HEK293 (cell line): ENCODE measurements around the gene MYO9B.

Source experiments
- CTCF ChIA-PET: fragments of 350-600 bp; formaldehyde crosslinking; extraction: SDS; loops from one replicate; lab custom pipeline; 2021; ENCODE audit warnings: antibody characterized with exemption; lab: Yijun Ruan, JAX
- POLR2A ChIA-PET: fragments of 300-600 bp; formaldehyde crosslinking; extraction: SDS; loops from one replicate; lab custom pipeline; 2020; ENCODE audit warnings: antibody characterized with exemption, inconsistent platforms; lab: Yijun Ruan, JAX
- H3K27ac ChIP-seq: fragments of 200-500 bp; sonication (Bioruptor generic); 2 replicates; pipeline ENCODE4 v1.5.1; 2014; ENCODE audit warnings: low read depth, low read length, control low read depth, inconsistent platforms; ENCODE audit errors: extremely low read depth
- H3K36me3 ChIP-seq, 2 experiments: fragments of 200-500 bp in 1 of 2; sonication (Bioruptor generic) in 1 of 2; 1 replicate in 1 of 2; 2 replicates in 1 of 2; pipeline ENCODE4 v1.5.1; 2014 to 2017; ENCODE audit warnings: inconsistent platforms in 2 of 2, low read length in 2 of 2; ENCODE audit not compliant: control insufficient read depth in 2 of 2, insufficient read depth in 1 of 2
- H3K4me1 ChIP-seq: fragments of 200-500 bp; sonication (Bioruptor generic); 2 replicates; pipeline ENCODE4 v1.5.1; 2014; ENCODE audit warnings: mild to moderate bottlenecking, low read length, inconsistent platforms; ENCODE audit not compliant: control insufficient read depth, insufficient read depth
- H3K4me3 ChIP-seq: 2 replicates; pipeline ENCODE4 v1.5.1; 2011; ENCODE audit warnings: low read depth, mild to moderate bottlenecking, control low read depth, low read length, moderate library complexity
- H3K9me3 ChIP-seq: fragments of 200-500 bp; sonication (Bioruptor generic); 2 replicates; pipeline ENCODE4 v1.5.1; 2014; ENCODE audit warnings: low read depth, low read length, inconsistent platforms; ENCODE audit not compliant: control insufficient read depth, insufficient read depth
- EGR2 ChIP-seq: fragments of 450-650 bp; formaldehyde crosslinking; IDR thresholded peaks from 2 replicates; pipeline ENCODE4 v1.5.1; 2016; ENCODE audit warnings: low read depth, missing biosample characterization, missing genetic modification characterization
- GLIS2 ChIP-seq: fragments of 450-650 bp; formaldehyde crosslinking; IDR thresholded peaks from 2 replicates; pipeline ENCODE4 v1.5.1; 2016; ENCODE audit warnings: missing biosample characterization, missing genetic modification characterization
- HOXD13 ChIP-seq: sonication (generic); formaldehyde crosslinking; IDR thresholded peaks from 2 replicates; pipeline ENCODE4 v1.8.0; 2022; ENCODE audit warnings: missing genetic modification reagents, borderline replicate concordance
- KLF1 ChIP-seq: fragments of 450-650 bp; formaldehyde crosslinking; IDR thresholded peaks from 2 replicates; pipeline ENCODE4 v1.5.1; 2016; ENCODE audit warnings: missing biosample characterization, missing genetic modification characterization
- KLF8 ChIP-seq: fragments of 450-650 bp; formaldehyde crosslinking; IDR thresholded peaks from 2 replicates; pipeline ENCODE4 v1.5.1; 2016; ENCODE audit warnings: missing biosample characterization, missing genetic modification characterization
- OVOL3 ChIP-seq: fragments of 450-650 bp; formaldehyde crosslinking; IDR thresholded peaks from 2 replicates; pipeline ENCODE4 v1.5.1; 2016; ENCODE audit warnings: missing biosample characterization, missing genetic modification characterization
- PATZ1 ChIP-seq: fragments of 450-650 bp; formaldehyde crosslinking; IDR thresholded peaks from 2 replicates; pipeline ENCODE4 v1.5.1; 2016; ENCODE audit warnings: missing biosample characterization, missing genetic modification characterization
- REST ChIP-seq: fragments of 450-650 bp; formaldehyde crosslinking; IDR thresholded peaks from 2 replicates; pipeline ENCODE4 v1.5.1; 2016; ENCODE audit warnings: missing biosample characterization, missing genetic modification characterization
- SALL2 ChIP-seq: fragments of 450-650 bp; formaldehyde crosslinking; IDR thresholded peaks from 2 replicates; pipeline ENCODE4 v1.5.0; 2017; ENCODE audit warnings: missing biosample characterization, mild to moderate bottlenecking, missing genetic modification characterization, borderline replicate concordance
- SCRT2 ChIP-seq: fragments of 450-650 bp; formaldehyde crosslinking; IDR thresholded peaks from 2 replicates; pipeline ENCODE4 v1.5.1; 2016; ENCODE audit warnings: missing biosample characterization, missing genetic modification characterization
- SETDB1 ChIP-seq: IDR thresholded peaks from one replicate; pipeline ENCODE4 v1.6.1; 2017; ENCODE audit warnings: mild to moderate bottlenecking, low read length, moderate library complexity, mixed read lengths; ENCODE audit not compliant: insufficient read length
- ZNF174 ChIP-seq: fragments of 450-650 bp; formaldehyde crosslinking; IDR thresholded peaks from 2 replicates; pipeline ENCODE4 v1.5.0; 2017; ENCODE audit warnings: missing biosample characterization, mild to moderate bottlenecking, missing genetic modification characterization
- ZNF223 ChIP-seq: fragments of 450-650 bp; formaldehyde crosslinking; IDR thresholded peaks from 2 replicates; pipeline ENCODE4 v1.5.1; 2016; ENCODE audit warnings: missing biosample characterization, missing genetic modification characterization
- ZNF324 ChIP-seq: fragments of 450-650 bp; formaldehyde crosslinking; IDR thresholded peaks from 2 replicates; pipeline ENCODE4 v1.5.1; 2016; ENCODE audit warnings: missing biosample characterization, missing genetic modification characterization
- ZNF350 ChIP-seq: fragments of 450-650 bp; formaldehyde crosslinking; IDR thresholded peaks from 2 replicates; pipeline ENCODE4 v1.5.0; 2017; ENCODE audit warnings: missing biosample characterization, mild to moderate bottlenecking, missing genetic modification characterization
- ZNF571 ChIP-seq: fragments of 450-650 bp; formaldehyde crosslinking; IDR thresholded peaks from 2 replicates; pipeline ENCODE4 v1.5.0; 2017; ENCODE audit warnings: missing biosample characterization, missing genetic modification characterization
- ZNF610 ChIP-seq: fragments of 450-650 bp; formaldehyde crosslinking; IDR thresholded peaks from 2 replicates; pipeline ENCODE4 v1.5.1; 2016; ENCODE audit warnings: missing biosample characterization, missing genetic modification characterization, borderline replicate concordance
- ZNF621 ChIP-seq: fragments of 450-650 bp; formaldehyde crosslinking; IDR thresholded peaks from 2 replicates; pipeline ENCODE4 v1.5.1; 2017; ENCODE audit warnings: missing biosample characterization, missing genetic modification characterization
- ZNF629 ChIP-seq: fragments of 450-650 bp; formaldehyde crosslinking; IDR thresholded peaks from 2 replicates; pipeline ENCODE4 v1.5.1; 2017; ENCODE audit warnings: missing biosample characterization, missing genetic modification characterization
- ZNF747 ChIP-seq: fragments of 450-650 bp; formaldehyde crosslinking; IDR thresholded peaks from 2 replicates; pipeline ENCODE4 v1.5.1; 2016; ENCODE audit warnings: missing biosample characterization, missing genetic modification characterization
- ZNF792 ChIP-seq: fragments of 450-650 bp; formaldehyde crosslinking; IDR thresholded peaks from 2 replicates; pipeline ENCODE4 v1.5.1; 2016; ENCODE audit warnings: missing biosample characterization, missing genetic modification characterization
- TF ChIP-seq, protein P1 (sequence below): fragments of 450-650 bp; formaldehyde crosslinking; IDR thresholded peaks from 2 replicates; pipeline ENCODE4 v1.5.1; 2016; ENCODE audit warnings: missing biosample characterization, missing genetic modification characterization

MYO9B gene

DNA sequence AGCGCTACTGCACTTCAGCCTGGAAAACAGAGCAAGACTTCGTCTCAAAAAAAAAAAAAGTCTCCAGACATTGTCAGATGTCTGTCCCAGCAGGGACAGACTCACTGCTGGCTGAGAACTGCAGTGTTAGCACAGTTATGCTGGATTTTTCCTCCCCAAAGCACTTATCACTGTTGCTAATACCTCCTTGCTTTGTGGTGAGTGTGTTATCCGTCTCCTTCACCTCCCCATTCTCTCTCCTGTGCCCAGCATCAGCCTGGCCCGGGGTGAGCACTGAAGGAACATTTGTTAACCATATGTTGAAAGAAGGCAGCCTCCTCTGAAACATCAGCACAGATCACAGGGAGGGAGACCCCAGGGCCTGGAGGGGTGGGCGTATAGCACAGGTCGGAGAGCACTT is 11.3 kb downstream of the MYO9B start:
- ChIA-PET CTCF (interaction anchor here (0.6 to 1.6 kb wide), 3 partner anchors 10 to 76 kb away, joined by 3 to 4 read pairs (median 3); no protein-coding TSS in a partner anchor), POLR2A (no interaction called here)
- no peak for TF ChIP-seq SCRT2
- no peak for TF ChIP-seq ZNF621 (tag by site-specific recombination)
- TF ChIP-seq, protein P1, sequence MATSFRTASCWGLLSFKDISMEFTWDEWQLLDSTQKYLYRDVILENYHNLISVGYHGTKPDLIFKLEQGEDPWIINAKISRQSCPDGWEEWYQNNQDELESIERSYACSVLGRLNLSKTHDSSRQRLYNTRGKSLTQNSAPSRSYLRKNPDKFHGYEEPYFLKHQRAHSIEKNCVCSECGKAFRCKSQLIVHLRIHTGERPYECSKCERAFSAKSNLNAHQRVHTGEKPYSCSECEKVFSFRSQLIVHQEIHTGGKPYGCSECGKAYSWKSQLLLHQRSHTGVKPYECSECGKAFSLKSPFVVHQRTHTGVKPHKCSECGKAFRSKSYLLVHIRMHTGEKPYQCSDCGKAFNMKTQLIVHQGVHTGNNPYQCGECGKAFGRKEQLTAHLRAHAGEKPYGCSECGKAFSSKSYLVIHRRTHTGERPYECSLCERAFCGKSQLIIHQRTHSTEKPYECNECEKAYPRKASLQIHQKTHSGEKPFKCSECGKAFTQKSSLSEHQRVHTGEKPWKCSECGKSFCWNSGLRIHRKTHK (tag by site-specific recombination), result no peak
- TF ChIP-seq HOXD13 (CRISPR knock-in tag), result no peak
- TF ChIP-seq ZNF571, result no peak
- no peak for TF ChIP-seq ZNF610 (tag by site-specific recombination)
- no peak for TF ChIP-seq OVOL3
- no peak for TF ChIP-seq KLF8 (tag by site-specific recombination)
- no peak for TF ChIP-seq KLF1 (tag by site-specific recombination)
- no peak overlapping the region for H3K27ac ChIP-seq
- H3K4me3 ChIP-seq, result no peak overlapping the region
- no peaks in the 10 kb centered on the region for H3K36me3 ChIP-seq
- H3K9me3 ChIP-seq, result no peaks in the 10 kb centered on the region
- H3K4me1 ChIP-seq, result no peaks in the 10 kb centered on the region

- H3K4me3 ChIP-seq, result no peak overlapping the region
- CTCF ChIA-PET, result interaction anchor here (1.6 kb wide), 1 partner anchor 14 kb away, joined by 3 read pairs; no protein-coding TSS in a partner anchor
- TF ChIP-seq SALL2, result no peak
- no peak for TF ChIP-seq ZNF792 (tag by site-specific recombination)
- no peak for TF ChIP-seq REST (tag by site-specific recombination)
- TF ChIP-seq EGR2 (tag by site-specific recombination), result no peak
- no peak for TF ChIP-seq ZNF350 (tag by site-specific recombination)
- no peak for TF ChIP-seq ZNF223 (tag by site-specific recombination)
- TF ChIP-seq ZNF629, result no peak
- TF ChIP-seq GLIS2, result no peak
- TF ChIP-seq PATZ1 (tag by site-specific recombination), result no peak
- TF ChIP-seq SETDB1, result no peak
- TF ChIP-seq ZNF174 (tag by site-specific recombination), result no peak
- no peak for TF ChIP-seq ZNF324 (tag by site-specific recombination)
- no peak for TF ChIP-seq ZNF747 (tag by site-specific recombination)
- H3K4me1 ChIP-seq, result no peaks in the 10 kb centered on the region
- no peaks in the 10 kb centered on the region for H3K9me3 ChIP-seq
- H3K27ac ChIP-seq, result no peak overlapping the region
- H3K36me3 ChIP-seq, result no peaks in the 10 kb centered on the region
- POLR2A ChIA-PET, result no interaction called here
Observed at GRCh38 chr19:17088552-17088951, 13.0 kb downstream of the MYO9B start.
